Skeletal muscle satellite cell (primary cell): ENCODE measurements around the gene ZNF888.
"Not testable (repeated sequence)": the region's sequence is repeated elsewhere in the genome, so short reads cannot be mapped to it uniquely, and the experiment has no call there.

Experiments
- H3K27me3 ChIP-seq: 2 replicates; pipeline ENCODE4 v1.7.0; 2013; ENCODE audit warnings: low read length; ENCODE audit not compliant: control insufficient read depth, insufficient read depth
- H3K36me3 ChIP-seq: 2 replicates; pipeline ENCODE4 v1.7.0; 2013; ENCODE audit warnings: mild to moderate bottlenecking, control low read depth, low read length; ENCODE audit not compliant: insufficient read depth
- H3K4me1 ChIP-seq: 2 replicates; pipeline ENCODE4 v1.7.0; 2013; ENCODE audit warnings: low read length; ENCODE audit not compliant: control insufficient read depth, insufficient read depth
- H3K4me2 ChIP-seq: 2 replicates; pipeline ENCODE4 v1.7.0; 2013; ENCODE audit warnings: mild to moderate bottlenecking, low read length
- H3K4me3 ChIP-seq: 2 replicates; pipeline ENCODE4 v1.7.0; 2013; ENCODE audit warnings: low read length
- H3K9ac ChIP-seq: 2 replicates; pipeline ENCODE4 v1.7.0; 2013; ENCODE audit warnings: mild to moderate bottlenecking, low read depth, low read length, moderate library complexity
- H3K9me3 ChIP-seq: replicated peaks from 2 replicates; pipeline ENCODE4 v1.7.0; 2013; ENCODE audit warnings: mild to moderate bottlenecking, control low read depth, low read length

Gene ZNF888

DNA sequence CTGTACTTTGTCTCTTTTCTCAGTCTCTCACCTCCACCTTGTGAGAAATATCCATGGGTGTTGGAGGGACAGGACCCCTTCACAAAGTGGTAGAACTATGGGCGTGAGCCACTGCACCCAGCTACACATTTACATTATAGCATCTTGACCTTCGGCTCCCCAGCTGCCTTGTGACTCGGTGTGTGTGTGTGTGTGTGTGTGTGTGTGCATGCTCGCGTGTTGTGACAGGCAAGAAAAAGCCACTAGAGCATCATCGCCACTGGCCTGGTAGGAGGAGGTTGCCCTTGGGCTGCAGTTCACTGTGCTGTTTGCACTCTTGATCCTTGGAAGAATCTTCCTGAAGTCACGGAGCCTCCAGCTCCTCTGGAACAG is 13.7 kb upstream of the ZNF888 start:
- no peaks in the 10 kb centered on the region for H3K27me3 ChIP-seq
- H3K9ac ChIP-seq: no peak overlapping the region
- no peaks in the 10 kb centered on the region for H3K9me3 ChIP-seq
- H3K36me3 ChIP-seq: peaks cover 10% of the 10 kb centered on the region
- H3K4me3 ChIP-seq: no peak overlapping the region
- no peak overlapping the region for H3K4me2 ChIP-seq
- no peaks in the 10 kb centered on the region for H3K4me1 ChIP-seq

DNA sequence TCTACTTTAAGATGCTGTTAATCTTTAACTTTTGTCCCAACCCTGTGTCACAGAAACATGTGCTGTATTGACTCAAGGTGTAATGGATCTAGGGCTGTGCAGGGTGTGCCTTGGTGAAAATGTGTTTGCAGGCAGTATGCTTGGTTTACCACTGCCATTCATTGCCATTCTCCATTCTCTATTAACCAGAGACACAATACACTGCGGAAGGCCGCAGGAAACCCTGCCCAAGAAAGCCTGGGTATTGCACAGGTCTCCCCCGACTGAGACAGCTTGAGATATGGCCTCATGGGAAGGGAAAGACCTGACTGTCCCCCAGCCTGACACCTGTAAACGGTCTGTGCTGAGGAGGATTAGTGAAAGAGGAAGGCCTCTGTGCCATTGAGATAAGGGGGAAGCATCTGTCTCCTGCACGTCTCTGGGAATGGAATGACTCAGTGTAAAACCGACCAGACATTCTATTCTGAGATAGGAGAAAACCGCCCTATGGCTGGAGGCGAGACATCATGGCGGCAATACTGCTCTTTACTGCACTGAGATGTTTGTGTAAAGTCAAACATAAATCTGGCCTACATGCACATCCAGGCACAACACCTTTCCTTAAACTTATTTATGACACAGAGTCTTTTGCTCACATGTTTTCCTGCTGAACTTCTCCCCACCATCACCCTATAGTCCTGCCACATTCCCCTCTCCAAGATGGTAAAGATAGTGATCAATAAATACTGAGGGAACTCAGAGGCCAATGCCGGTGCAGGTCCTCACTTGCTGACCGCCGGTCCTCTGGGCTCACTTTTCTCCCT is 13.1 kb upstream of the ZNF888 start:
- Histone ChIP-seq H3K27me3 (no peaks in the 10 kb centered on the region), H3K4me1 (no peaks in the 10 kb centered on the region), H3K4me3 (no peak overlapping the region), H3K36me3 (peaks cover 10% of the 10 kb centered on the region), H3K4me2 (no peak overlapping the region), H3K9ac (no peak overlapping the region), H3K9me3 (no peaks in the 10 kb centered on the region)

GRCh38 chr19:52935434-52935833 is 12.2 kb upstream of the ZNF888 start:
- Histone ChIP-seq H3K4me1 (no peaks in the 10 kb centered on the region), H3K27me3 (no peaks in the 10 kb centered on the region), H3K9me3 (no peaks in the 10 kb centered on the region), H3K36me3 (peaks cover 10% of the 10 kb centered on the region), H3K4me3 (no peak overlapping the region), H3K9ac (no peak overlapping the region), H3K4me2 (no peak overlapping the region)

DNA sequence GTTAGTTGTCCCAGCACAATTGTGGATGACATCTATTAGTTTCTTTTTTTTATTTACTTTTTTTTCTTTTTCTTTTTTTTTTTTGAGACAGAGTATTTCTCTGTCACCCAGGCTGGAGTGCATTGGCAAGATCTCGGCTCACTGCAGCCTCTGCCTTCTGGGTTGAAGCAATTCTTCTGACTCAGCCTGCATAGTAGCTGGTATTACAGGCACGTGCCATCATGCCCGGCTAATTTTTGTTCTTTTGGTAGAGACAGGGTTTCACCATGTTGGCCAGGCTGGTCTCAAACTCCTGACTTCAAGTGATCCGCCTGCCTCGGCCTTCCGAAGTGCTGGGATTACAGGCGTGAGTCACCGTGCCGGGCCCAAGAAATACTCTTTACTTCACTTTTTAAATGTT is 1.4 kb upstream of the ZNF888 start:
- not testable (repeated sequence) for H3K9ac ChIP-seq, H3K4me2 ChIP-seq, H3K4me3 ChIP-seq, H3K27me3 ChIP-seq, H3K4me1 ChIP-seq, H3K9me3 ChIP-seq
- peaks cover 10% of the 10 kb centered on the region for H3K36me3 ChIP-seq

- H3K36me3 ChIP-seq: peaks cover 10% of the 10 kb centered on the region
- H3K9ac ChIP-seq: peak overlapping the region; percentile 18
- H3K4me3 ChIP-seq: peak overlapping the region; percentile 96
- peaks cover 9% of the 10 kb centered on the region for H3K4me1 ChIP-seq
- no peaks in the 10 kb centered on the region for H3K9me3 ChIP-seq
- H3K27me3 ChIP-seq: no peaks in the 10 kb centered on the region
- peak overlapping the region; percentile 97 for H3K4me2 ChIP-seq
These were observed 758 bp upstream of the ZNF888 start for GRCh38 chr19:52923778-52924593.

DNA sequence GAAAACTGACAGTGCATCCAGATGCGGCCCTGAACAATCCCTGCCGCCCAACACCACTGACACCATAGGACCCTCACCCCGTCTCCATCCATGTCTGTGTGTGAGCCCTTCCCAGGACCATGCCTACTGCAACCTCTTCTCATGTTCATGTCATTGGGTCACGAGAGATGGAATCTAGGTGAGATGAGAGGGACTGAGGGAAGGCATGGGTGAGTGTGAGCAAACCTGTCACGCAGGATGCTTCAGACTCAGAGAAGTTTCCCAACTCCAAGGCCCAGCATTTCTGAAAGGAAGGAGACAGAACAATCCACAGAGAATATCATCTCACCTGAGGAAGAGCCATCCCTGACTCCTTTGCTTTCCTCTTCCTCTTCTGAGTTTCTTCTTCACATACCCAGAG is 5.7 kb downstream of the ZNF888 start:
- H3K4me3 ChIP-seq: no peak overlapping the region
- no peak overlapping the region for H3K9ac ChIP-seq
- H3K4me1 ChIP-seq: no peaks in the 10 kb centered on the region
- H3K36me3 ChIP-seq: peaks cover 13% of the 10 kb centered on the region
- no peak overlapping the region for H3K4me2 ChIP-seq
- no peaks in the 10 kb centered on the region for H3K27me3 ChIP-seq
- no peaks in the 10 kb centered on the region for H3K9me3 ChIP-seq

DNA sequence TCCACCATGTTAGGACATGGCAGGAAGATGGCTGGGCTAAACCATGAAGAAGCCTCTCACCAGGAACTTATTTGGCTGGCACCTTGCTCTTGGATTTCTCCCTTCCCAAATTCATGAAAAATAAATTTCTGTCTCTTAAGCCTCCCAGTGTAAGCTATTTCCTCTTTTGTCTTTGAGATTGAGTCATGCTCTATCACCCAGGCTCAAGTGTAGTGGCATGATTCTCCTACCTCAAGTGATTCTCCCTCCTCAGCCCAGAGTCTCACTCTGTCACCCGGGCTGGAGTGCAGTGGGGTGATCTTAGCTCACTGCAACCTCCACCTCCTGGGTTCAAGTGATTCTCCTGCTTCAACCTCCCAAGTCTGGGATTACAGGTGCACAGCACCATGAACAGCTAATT is 12.6 kb downstream of the ZNF888 start:
- H3K4me2 ChIP-seq: no peak overlapping the region
- H3K4me3 ChIP-seq: no peak overlapping the region
- H3K4me1 ChIP-seq: no peaks in the 10 kb centered on the region
- no peak overlapping the region for H3K9ac ChIP-seq
- no peaks in the 10 kb centered on the region for H3K27me3 ChIP-seq
- peaks cover 7% of the 10 kb centered on the region for H3K9me3 ChIP-seq
- peaks cover 16% of the 10 kb centered on the region for H3K36me3 ChIP-seq

GRCh38 chr19:52904052-52904780 is 19.0 kb downstream of the ZNF888 start:
- not testable (repeated sequence) for H3K9ac ChIP-seq, H3K4me3 ChIP-seq, H3K4me2 ChIP-seq, H3K27me3 ChIP-seq, H3K4me1 ChIP-seq, H3K9me3 ChIP-seq
- peaks cover 12% of the 10 kb centered on the region for H3K36me3 ChIP-seq

- peaks cover 4% of the 10 kb centered on the region for H3K9me3 ChIP-seq
- no peak overlapping the region for H3K4me3 ChIP-seq
- no peak overlapping the region for H3K4me2 ChIP-seq
- no peaks in the 10 kb centered on the region for H3K27me3 ChIP-seq
- H3K4me1 ChIP-seq: peaks cover 5% of the 10 kb centered on the region
- H3K9ac ChIP-seq: no peak overlapping the region
- peaks cover 2% of the 10 kb centered on the region for H3K36me3 ChIP-seq
These were observed 21.4 kb downstream of the ZNF888 start for GRCh38 chr19:52901842-52902241.

- not testable (repeated sequence) for H3K4me2 ChIP-seq, H3K4me1 ChIP-seq, H3K27me3 ChIP-seq, H3K9ac ChIP-seq, H3K36me3 ChIP-seq, H3K9me3 ChIP-seq, H3K4me3 ChIP-seq
These were observed 24.6 kb downstream of the ZNF888 start for GRCh38 chr19:52898596-52898995.

DNA sequence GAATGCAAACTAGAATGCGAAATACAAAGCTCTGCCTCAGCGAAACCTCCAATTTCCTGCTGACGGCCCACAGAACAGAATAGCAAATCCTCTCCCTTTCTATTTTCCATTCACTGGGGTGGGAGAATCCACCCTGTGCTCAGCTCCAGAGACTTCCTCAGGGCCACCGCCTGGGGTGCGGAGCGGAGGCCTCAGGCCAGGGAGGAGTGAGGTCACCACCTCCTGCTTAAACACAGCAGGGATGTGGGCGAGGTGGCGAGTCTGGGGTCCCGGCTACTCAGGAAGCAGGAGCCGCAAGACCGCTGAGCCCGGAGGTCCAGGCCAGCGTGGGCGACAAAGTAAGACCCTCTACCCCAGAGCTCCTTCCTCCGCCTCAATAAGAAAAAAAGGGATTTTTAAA is 25.1 kb downstream of the ZNF888 start:
- peak overlapping the region; percentile 98 for H3K4me2 ChIP-seq
- peak overlapping the region; percentile 99 for H3K9ac ChIP-seq
- H3K36me3 ChIP-seq: peaks cover 8% of the 10 kb centered on the region
- H3K4me3 ChIP-seq: peak overlapping the region; percentile 100
- H3K9me3 ChIP-seq: no peaks in the 10 kb centered on the region
- no peaks in the 10 kb centered on the region for H3K27me3 ChIP-seq
- peaks cover 5% of the 10 kb centered on the region for H3K4me1 ChIP-seq
